Epithelial cell of alveolus of lung (primary cell): ENCODE results near the gene GMPS. TPM values are rescaled to one million over a fixed set of nuclear protein-coding genes. Genes with fewer than 3 reads are reported as not detected.

ENCODE experiments used
- total RNA-seq: library from RNA; depleted of rRNA; stranded (reverse); fragments of >200 nt; gene quantifications from 2 replicates; pipeline ENCODE4 v1.2.1, GENCODE V29; 2015

The GMPS gene
- total RNA-seq: 57.5 and 57.8 TPM in 2 replicates

GRCh38 chr3:155870133-155870944 is at the start of gene GMPS:
GMPS (plus strand) TSS chr3:155870650; CDS start chr3:155870871, 221 bp downstream.

GRCh38 chr3:155854141-155854940 is 16.1 kb upstream of the GMPS start, which contains the start of gene SLC33A1:
SLC33A1 (minus strand) TSS chr3:155854427; CDS start chr3:155853997, 430 bp downstream.

Other genes starting within 250 kb of the GMPS start
- gene PLCH1, start 125.6 kb upstream of the GMPS start, total RNA-seq: under 0.01 and 0.08 TPM in 2 replicates
- 2.7 and 2.8 TPM in 2 replicates for gene C3orf33, start 64.4 kb upstream of the GMPS start, total RNA-seq
- gene SLC33A1, start 16.2 kb upstream of the GMPS start, total RNA-seq: 27.2 and 28.1 TPM in 2 replicates
- gene KCNAB1, start 249.9 kb downstream of the GMPS start, total RNA-seq: 0.13 TPM in 1 of 2 replicates, not detected in the other